Activated T-cell treated with anti-CD3 and anti-CD28 coated beads, Interleukin-2, amount 50 U/mL, for 48 hours (primary cell): ENCODE results near the gene DSTYK.

Experiments
- DNase-seq, 2 experiments: peaks; one replicate each; pipeline ENCODE4 v3.0.0-alpha.2; 2020

DSTYK gene

GRCh38 chr1:205124726-205125125 lies 86.8 kb downstream of the DSTYK start:
- DNase-seq = no peak

DNA sequence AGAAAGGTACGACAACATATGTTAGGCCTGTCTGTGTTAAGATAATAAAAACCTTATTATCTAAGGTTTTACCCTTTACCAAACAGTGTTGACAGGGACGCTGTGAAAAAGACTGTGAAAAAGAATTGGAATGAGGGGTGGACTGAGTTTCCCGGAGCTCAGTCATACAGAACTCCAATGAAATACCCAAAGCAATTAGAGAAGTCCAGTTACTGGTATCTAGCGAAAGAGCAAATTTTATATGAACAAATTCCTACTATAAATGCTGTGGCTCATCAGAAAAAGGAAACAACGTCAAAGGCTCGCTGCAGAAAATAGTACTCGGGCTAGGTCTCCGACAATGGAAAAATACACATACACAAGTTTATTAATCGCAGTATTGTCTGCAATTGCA lies 89.0 kb downstream of the DSTYK start:
- no peak for DNase-seq

DNA sequence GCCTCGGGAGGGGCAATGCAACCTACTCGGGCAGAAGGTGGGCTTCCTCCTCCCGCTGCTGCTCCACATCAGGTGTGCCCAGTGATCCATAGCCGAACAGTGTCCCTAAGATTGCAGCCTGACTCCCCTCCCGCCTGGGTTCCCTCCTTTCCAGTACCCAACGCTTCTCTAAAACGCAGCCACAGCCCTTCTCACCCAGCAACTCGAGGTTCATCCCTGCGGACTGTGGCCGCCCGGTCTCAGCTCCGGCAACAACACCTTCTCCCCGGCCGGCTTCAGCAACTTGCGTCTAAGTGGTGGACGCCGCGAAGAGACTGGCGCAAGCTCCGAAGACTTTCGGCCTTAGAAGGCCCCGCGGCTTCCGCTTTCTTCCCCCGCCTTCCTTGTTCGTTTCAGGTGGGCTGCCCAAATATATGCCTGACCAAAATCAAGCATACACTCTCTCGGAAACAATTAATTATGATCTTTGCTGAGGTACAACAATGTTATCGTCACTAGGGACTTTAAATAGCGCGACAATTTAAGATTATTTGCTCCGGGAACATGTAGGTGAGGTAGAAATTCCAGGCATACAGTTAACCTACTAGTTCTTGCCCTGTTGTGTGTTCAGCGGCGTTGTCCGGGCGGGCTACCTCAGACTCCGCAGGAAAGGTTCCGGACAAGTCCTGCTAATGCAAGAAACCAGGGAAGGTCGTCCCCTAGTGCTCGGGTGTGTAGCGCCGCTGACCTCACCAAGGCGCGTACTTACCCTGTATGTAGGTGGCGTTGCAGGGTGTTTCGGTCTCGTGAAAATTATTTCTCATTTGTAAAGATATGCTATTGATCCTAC lies 89.6 kb downstream of the DSTYK start, which contains the start of gene RBBP5:
Gene RBBP5, minus strand, starts transcription at position 319 of the 829 bp plus-strand sequence. Its CDS starts 105 bp downstream, at position 214.
- DNase-seq = peak; percentile 98

DNA sequence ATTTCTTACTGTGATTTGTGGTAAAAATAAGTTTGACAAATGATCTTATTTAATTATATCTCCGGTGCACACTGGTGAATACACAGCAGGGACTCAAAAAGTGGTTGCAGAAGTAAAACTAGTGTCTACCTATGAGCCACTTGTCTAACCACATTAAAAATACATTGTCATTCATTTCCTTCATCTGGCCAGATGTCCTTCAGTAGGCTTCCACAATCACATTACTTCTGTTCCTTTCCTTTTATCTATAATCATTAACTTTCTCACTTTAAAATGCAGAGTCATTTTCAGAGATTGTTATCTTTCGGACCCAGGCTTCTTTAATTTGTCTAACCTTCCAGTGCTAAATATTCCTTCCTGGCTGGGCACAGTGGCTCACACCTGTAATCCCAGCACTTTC lies 92.8 kb downstream of the DSTYK start:
- no peak for DNase-seq

DNA sequence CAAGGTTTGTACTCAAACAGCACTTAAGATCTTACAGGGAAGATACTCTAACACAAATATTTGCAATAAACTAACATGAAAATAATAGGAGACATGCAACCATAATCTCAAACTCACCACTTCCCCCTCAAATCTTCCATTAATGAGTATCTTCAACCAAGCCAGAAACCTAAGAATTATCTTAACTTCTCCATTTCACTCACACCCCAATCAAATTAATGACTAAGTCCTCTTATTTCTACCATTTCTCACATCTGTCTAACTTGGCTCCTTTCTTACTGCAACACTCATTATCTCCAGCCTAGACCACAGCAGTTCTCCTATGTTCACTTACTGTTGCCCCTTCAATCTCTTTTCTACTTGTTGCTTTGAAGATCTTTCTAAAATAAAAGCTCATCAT lies 100.1 kb downstream of the DSTYK start:
- no peak for DNase-seq

GRCh38 chr1:205109711-205110110 lies 101.8 kb downstream of the DSTYK start:
- no peak for DNase-seq

DNA sequence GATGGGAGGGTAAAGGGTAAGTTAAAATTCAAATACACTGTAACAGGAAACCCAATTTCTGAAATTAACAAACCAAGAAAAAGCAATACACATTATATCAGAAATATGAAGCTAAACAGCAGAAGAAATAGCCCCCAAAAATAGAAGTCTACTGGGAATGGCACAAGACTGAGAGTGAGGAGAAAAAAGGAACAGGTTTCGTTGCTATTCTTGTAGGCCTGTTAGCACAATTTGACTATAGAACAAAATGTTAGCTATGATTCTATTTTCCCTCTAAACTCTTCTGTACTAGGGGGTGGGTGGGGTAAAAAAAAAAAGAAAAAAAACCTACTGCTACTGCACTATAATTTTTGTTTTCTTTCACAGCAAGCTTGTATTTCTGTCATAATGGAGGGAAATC lies 102.2 kb downstream of the DSTYK start:
- no peak for DNase-seq

- no peak for DNase-seq
Observed at GRCh38 chr1:205108464-205108863, 103.0 kb downstream of the DSTYK start.

- DNase-seq = no peak
Observed at GRCh38 chr1:205107327-205107726, 104.2 kb downstream of the DSTYK start.

DNA sequence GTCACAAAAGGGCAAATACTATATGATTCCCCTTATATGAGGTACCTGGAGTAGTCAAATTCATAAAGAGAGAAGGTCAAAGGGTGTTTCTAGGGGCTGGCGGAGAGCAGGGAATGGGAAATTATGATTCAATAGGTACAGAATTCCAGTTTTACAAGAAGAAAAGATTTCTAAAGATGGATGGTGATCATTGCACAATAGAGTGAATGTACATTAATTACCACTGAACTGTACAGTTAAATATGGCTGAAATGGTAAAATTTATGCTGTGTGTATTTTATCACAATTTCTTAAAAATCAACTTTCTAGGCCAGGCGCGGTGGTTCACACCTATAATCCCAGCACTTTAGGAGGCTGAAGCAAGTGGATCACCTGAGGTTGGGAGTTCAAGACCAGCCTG lies 109.1 kb downstream of the DSTYK start:
- no peak for DNase-seq

- no peak for DNase-seq
Observed at GRCh38 chr1:205098242-205098641, 113.3 kb downstream of the DSTYK start.

- no peak for DNase-seq
Observed at GRCh38 chr1:205095422-205095821, 116.1 kb downstream of the DSTYK start.
